ENCODE data around the gene SIT1.
"Not testable (repeated sequence)": the region's sequence is repeated elsewhere in the genome, so short reads cannot be mapped to it uniquely, and the experiment has no call there.

GRCh38 chr9:35639225-35639624 is 11.5 kb downstream of the SIT1 start:
- not testable (repeated sequence) for TF ChIP-seq EP300, CTCF, POLR2A (IDR thresholded peaks at IDR 0.05)
